Left cardiac atrium (tissue), 4 donors: Measurements from ENCODE around the gene LRRC30. TPM values are rescaled to one million over a fixed set of nuclear protein-coding genes. Genes with fewer than 3 reads are reported as not detected.
"Not testable (repeated sequence)": the region's sequence is repeated elsewhere in the genome, so short reads cannot be mapped to it uniquely, and the experiment has no call there.

Source experiments
- ATAC-seq, 2 donors: fragments of 200-7000 bp; cut with Tn5 transposase; one replicate each; pipeline ENCODE4 v1.9.1; 2020; ENCODE audit warnings: mild to moderate bottlenecking in 2 of 2, moderate library complexity in 2 of 2
- DNase-seq: peaks from one replicate; pipeline ENCODE4 v3.0.0-alpha.2; 2020
- intact Hi-C, 2 donors: fragments of 100-400 bp; cut with DNase I; formaldehyde crosslinking; loops; one replicate each; pipeline versions ENCODE4 v1.14.1 to v1.15.1; 2022 to 2023
- long read RNA-seq: library from polyadenylated mRNA; unstranded; transcript quantifications from one replicate; pipeline ENCODE4 v2.0.0, GENCODE V29; 2021
- total RNA-seq, 2 donors: library from RNA; stranded (reverse); fragmentation: NEBNext Ultra II Directional; extraction: Animal tissue kit (Norgen Biotek cat#: 25700); gene quantifications; one replicate each; pipeline ENCODE4 v1.2.1, GENCODE V29; 2021
- donor health status: DM: no; HTN: yes; CAD: no.
- donor health status: DM: no; HTN: yes; CAD: no; lungs with severe emphysema.
- donor health status: DM: yes; HTN: yes; CAD: no.
- donor health status: Dilated cardiomyopathy.

LRRC30 gene
- total RNA-seq = not detected
- long read RNA-seq = 0 reads

DNA sequence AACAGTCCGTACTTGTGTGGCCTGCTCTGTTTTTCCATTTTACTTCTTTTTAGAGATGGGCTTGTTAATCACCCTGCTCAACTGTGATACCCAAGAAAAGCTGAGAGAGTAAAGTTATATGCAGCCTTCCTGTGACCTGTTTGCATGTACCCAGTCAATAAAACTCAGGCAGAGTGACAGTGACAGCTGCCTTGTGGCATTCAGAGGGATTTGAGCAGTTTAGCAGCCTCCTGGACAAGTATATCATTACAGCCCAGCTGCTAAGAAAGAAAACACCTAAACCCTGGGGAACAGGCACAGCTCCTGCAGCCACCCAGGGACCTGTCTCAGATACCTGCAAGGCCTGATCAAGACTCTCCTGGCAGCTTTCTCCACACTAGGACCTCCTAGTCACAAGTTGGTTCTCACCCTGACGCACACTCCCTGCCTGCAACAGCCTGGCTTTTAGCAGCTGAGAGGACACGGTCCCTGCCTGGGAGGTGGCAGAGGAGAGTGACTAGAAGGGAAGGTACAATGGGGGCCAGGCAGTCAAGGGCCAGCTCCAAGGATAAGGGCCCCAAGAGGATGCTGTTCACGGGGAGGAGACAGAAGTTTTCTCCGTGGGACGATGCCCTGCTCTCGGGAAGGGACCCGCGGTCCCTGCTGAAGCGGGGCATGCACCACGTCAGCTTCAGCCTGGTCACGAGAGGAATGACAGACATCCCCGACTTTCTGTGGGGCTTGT lies at the start of gene LRRC30:
Gene LRRC30 (plus strand): TSS at position 464 of the 724 bp plus-strand sequence. CDS start 50 bp downstream, at position 514.
- intact Hi-C loops = no loop called here
- DNase-seq = no peak

DNA sequence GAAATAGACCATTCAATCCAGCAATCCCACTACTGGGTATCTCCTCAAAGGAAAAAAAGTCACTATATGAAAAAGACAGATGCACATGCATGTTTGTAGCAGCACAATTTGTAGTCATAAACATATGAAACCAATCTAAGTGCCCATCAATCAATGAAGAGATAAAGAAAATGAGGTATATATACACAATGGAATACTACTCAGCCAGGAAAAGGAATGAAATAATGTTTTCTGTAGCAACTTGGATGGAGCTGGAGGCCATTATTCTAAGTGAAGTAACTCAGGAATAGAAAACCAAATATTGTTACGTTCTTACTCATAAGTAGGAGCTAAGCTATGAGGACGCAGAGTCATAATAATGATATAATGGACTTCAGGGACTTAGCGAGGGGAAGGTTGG lies 45.2 kb upstream of the LRRC30 start:
- ATAC-seq (no peak), DNase-seq (no peak)
- intact Hi-C loops = no loop called here

More for the DNA sequence above, at the start of gene LRRC30:
- no peak for ATAC-seq

DNA sequence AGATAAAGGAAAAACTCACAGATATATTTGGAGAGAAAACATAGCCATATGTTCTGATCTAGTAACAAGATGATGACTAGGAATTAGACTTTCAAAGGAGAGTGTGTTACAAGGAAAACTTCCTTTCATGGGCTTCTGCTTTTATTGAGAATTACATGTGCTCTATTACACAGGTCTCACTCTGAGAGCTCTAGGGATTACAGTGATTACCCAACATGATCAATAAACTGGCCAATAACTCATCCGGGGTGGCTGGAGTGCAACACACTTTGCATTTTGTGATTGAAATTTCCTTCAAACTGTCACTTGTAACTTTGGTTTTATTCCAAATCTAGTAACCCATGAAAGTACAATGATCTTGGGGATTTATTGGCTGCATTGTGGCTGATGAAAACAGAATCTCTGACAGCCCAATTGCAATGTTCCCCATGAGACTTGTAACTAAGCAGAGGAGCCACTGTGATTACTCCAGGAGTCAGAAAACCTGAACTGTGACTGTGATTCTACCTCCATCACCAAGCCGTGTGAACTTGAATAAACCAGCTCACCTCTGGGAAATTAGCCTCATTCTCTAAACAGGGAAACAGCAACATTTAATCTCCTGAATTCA lies 40.2 kb upstream of the LRRC30 start:
- ATAC-seq (no peak), DNase-seq (no peak)
- intact Hi-C loops = no loop called here

DNA sequence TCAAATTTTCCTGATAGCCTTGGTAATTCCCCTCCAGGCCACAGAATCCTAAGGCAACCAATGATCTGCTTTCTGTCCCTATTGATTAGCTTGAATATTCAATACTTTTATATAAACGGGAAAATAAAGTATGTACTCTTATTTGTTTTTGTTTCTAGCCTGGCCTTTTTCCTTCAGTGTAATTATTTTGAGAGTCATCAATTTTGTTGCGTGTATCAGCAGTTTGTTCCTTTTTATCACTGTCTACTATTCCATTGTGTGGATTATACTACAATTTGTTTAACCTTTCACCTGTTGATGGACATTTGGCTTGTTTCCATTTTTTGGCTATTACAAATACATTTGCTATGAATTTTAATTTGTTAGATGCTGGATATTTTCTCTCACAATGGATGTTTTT lies 39.2 kb upstream of the LRRC30 start:
- ATAC-seq = no peak
- intact Hi-C loops = no loop called here
- DNase-seq = no peak

DNA sequence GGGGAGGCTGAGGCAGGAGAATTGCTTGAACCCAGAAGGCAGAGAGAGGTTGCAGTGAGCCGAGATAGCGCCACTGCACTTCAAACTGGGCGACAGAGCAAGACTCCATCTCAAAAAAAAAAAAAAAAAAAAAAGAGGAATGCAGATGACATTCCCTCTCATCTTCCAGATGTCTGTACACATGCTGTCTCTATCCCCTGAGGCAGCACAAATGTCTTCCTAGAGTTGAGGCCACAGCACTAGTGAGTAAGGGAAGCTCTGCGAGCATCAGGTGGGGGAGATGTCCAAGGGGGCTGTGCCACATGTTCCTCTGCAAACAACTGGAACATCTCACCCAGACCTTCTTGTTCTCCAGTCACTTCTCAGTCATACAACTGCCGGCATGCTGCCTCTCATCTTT lies 35.6 kb upstream of the LRRC30 start:
- intact Hi-C loops = no loop called here
- DNase-seq (no peak), ATAC-seq (no peak)

DNA sequence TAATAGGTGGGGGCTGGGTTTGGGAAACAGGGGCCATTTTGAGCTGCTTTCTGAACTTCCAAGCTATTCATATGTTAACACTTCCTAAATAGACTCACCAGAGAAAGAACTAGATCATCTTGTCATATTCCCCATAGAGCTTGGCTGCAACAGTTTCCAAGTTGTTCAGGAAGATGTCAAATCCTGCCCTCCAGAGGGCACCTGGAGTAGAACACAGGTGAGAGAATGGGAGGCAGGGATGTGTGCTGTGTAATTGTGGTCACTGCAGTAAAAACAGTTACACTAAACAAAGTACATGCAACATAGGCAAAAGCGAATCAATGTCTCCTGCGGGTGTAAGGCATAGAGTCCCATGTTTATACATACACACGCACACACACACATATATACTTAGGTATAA lies 34.5 kb upstream of the LRRC30 start:
- DNase-seq (no peak), ATAC-seq (no peak)
- intact Hi-C loops = no loop called here

DNA sequence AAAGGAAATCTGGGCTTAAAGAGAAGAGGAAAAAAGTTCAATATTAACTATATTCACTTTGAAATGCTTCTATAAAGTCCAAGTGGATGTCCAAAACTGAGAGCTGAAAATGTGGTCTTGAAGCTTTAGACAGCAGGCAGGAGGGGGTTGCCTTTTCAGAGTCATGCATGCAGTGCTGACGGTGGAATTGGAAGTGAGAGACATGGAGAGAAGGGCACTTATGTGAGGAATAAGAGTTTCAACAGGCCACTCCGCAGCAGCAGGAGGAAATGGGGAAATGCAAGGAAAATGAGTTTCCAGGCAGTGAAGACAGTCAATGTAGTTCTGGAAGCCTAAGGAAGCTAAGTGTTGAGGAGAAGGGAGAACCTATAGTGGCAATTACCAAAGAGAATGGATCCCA lies 33.0 kb upstream of the LRRC30 start:
- DNase-seq (no peak), ATAC-seq (no peak)
- intact Hi-C loops = no loop called here

DNA sequence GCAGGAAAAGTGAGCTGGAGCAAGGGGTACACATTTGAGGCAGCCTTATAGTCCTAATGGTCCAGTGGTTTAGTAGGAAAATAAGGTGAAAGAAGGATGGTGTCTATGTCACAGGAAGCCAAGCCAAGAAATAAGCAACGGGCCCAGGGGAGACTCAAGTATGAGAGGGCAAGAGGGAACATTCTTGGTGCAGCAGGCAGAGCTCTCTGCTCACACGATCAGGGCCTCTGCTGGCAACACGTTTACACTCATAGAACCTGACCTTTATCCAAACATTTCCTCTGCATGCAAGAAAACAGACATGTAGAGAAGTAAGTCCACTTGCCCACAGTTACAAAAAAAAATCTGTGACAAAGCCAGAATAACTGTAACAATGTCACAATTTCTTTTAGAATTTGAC lies 32.6 kb upstream of the LRRC30 start:
- intact Hi-C loops = no loop called here
- ATAC-seq = peak in 1 of 2 donors; percentile 86
- no peak for DNase-seq

DNA sequence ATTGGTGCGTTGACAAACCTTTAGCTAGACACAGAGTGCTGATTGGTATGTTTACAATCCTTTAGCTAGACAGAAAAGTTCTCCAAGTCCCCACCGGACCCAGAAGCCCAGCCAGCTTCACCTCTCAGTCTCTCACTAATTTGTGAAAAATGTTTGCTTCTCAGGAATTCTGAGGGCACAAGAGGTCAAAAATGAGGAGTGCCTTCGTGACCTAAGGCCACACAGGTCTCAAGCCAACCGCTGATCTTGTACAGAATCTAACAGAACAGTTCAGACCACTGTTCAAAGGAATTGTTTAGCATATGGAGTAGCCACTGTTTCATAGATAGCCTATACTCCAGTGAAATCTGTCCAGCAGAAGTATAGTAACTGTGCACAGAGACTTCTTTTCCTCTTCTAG lies 29.8 kb upstream of the LRRC30 start:
- ATAC-seq (no peak), DNase-seq (no peak)
- intact Hi-C loops = no loop called here

DNA sequence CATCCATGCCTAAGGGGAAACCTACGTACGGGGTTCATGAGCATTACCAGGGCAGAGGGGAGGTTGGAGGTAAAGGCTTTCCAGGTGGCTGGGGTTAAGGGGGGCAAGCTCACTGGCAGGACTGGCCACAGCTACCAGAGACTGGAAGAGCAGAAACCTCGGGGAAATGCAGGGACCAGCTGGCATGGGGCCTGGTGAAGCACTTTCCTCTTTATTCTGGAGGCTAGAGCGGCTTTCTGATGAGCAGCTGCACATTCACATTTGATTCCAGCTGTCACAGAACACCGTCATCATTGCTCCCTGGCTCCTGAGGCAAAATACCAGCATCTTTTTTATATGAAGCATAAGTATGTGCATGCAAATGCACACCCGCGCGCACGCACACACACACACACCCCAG lies 28.7 kb upstream of the LRRC30 start:
- no peak for DNase-seq
- intact Hi-C loops = no loop called here
- no peak for ATAC-seq

DNA sequence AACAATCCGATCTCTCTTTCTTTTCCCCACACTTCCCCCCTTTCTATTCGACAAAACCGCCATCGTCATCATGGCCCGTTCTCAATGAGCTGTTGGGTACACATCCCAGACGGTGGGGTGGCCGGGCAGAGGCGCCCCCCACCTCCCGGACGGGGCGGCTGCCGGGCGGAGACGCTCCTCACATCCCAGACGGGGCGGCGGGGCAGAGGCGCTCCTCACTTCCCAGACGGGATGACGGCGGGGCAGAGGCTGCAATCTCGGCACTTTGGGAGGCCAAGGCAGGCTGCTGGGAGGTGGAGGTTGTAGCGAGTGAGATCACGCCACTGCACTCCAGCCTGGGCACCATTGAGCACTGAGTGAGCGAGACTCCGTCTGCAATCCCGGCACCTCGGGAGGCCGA lies 27.3 kb upstream of the LRRC30 start:
- ATAC-seq, DNase-seq, intact Hi-C loops: not testable (repeated sequence)

DNA sequence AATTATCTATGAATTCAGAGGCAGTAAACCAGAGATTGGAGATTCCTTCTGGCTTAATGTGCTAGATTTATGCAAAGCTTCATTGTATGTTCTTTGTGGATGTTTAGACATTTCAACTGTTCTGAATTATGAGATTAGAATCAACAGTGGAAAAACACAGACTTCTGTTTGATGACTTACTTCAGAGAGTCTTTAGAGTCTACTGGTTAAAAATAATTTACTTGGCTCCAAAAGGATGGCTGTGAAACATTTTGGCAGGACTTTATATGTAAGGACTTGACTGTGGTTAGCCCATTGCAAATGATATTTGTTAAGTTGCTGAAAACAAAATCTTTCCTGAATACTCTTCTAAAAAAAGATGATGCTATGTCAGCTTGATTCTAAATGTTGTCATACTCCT lies 25.5 kb upstream of the LRRC30 start:
- intact Hi-C loops = no loop called here

DNA sequence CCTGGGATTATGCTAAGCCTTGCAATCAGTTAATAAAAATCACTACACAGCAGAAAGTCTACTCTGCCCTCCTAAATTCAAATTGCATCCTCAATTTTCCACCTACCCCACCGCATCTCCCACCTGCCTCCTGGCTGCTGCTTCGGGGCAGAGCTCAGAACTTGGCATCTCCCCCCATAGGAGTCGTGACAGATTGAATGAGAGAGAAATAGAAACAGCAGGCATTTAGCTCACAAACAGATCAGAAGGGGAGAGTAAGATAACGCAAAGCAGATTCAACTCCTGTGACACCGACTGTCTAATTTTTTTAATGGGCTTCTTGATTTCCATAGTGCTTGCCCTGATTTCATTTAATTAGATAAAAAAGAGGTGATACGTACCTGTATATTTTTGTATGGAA lies 24.7 kb upstream of the LRRC30 start:
- ATAC-seq (no peak), DNase-seq (no peak)
- intact Hi-C loops = no loop called here

More for the DNA sequence above, 25.5 kb upstream of the LRRC30 start:
- DNase-seq (no peak), ATAC-seq (peak; percentile 35 to 63)

DNA sequence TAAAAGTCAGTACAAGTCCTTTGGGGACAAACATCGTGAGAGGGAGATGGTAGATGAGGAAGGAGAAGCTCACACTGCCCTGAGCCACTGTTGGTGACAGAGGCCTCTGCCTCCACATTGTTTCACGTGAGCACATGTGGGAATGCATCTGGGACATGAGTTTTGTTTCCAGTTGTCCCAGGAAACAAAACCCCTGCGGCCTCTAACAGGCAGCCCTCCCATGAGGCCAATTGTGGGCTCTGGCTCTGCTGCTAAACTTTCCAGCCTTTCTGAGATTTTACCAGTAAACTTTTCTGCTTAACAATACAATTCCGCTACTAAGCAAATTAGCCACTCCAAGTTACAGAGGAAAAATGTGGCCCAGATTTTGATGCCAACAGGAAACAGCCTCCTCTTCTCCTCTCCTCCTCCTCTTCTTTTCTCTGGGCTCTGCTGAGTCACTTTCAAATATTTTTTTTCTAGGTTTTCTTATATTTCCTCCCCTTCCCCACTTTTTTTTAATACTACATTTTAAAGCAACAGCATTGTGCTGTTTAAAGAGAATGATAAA lies 23.4 kb upstream of the LRRC30 start:
- intact Hi-C loops = no loop called here
- no peak for DNase-seq
- peak; percentile 12 to 19 for ATAC-seq

DNA sequence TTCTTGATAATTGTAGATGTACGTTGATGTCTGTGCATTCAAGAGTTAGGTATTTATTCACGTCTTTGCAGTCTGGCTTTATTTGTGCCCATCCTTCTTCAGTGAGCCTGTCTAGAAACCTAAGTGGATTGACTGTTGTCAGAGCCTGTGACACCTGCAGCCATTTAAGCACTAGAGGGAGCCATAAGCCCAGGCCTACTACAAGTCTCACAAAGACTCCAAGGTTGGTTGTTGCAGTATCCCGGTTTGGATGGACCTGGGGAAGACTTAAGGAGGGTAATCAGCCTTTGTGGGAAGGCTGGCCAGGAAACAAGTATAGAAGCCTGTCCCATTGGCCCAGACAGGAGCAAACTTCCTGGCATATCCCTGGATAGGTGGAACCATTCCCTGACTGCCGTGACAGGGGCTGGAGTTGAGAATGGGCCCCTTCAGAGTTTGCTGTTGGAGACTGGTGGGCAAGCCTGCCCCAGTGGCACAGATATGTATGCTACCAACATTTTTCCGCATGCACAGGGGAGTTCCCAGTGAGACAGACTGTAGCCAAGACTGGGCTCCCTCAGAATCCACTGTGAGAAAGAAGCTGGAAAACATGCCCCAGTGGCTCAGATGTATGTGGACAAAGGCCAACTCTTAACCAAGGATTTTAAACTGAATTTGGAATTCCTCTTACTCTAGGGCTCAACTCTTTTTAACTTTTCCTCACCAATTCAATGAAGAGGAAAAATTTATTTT lies 9.3 kb upstream of the LRRC30 start:
- no peak for DNase-seq
- intact Hi-C loops = loop anchor here in 1 of 2 donors (5.0 kb wide), 1 partner anchor 1261 kb away; no protein-coding TSS in a partner anchor
- peak; percentile 81 to 87 for ATAC-seq

DNA sequence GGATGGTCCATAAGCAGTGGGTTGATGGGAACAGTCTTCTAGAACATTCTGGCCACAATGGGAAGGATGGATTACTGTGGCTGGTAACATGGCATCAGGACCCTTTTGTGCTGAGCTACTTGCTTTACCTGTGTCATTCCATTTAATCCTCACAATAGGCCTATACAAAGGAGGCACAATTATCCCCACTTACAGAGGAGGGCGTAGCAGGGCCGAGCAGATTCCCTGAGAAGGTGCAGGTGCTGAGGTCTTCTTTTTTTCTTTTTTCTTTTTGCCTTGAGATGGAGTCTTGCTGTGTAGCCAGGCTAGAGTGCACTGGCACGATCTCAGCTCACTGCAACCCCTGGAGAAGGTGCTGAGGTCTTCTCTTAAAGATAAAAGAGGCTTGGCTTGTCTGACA lies 6.7 kb upstream of the LRRC30 start:
- DNase-seq = no peak
- no peak for ATAC-seq
- intact Hi-C loops = loop anchor here in 1 of 2 donors (5.0 kb wide), 1 partner anchor 1258 kb away; no protein-coding TSS in a partner anchor

DNA sequence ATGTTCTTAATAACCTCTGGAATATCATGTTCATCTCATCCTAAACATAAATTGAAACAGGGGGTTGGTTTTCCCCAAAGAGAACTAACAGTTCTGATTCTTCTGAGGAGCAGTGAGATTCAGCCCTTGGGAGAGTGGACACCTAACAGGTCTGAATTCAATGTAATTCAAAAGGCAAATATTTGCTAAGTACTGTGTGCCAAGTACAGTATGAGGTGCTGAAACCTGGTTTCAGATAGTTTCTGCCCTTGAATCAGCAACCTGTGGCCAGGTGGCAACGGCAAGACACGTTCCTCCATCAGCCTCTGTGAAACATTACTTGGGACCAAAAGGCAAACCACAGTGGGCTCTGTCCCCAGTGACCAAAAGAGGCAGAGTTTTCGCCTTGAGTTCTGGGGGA lies 1.3 kb downstream of the LRRC30 start:
- no peak for DNase-seq
- intact Hi-C loops = no loop called here
- no peak for ATAC-seq

DNA sequence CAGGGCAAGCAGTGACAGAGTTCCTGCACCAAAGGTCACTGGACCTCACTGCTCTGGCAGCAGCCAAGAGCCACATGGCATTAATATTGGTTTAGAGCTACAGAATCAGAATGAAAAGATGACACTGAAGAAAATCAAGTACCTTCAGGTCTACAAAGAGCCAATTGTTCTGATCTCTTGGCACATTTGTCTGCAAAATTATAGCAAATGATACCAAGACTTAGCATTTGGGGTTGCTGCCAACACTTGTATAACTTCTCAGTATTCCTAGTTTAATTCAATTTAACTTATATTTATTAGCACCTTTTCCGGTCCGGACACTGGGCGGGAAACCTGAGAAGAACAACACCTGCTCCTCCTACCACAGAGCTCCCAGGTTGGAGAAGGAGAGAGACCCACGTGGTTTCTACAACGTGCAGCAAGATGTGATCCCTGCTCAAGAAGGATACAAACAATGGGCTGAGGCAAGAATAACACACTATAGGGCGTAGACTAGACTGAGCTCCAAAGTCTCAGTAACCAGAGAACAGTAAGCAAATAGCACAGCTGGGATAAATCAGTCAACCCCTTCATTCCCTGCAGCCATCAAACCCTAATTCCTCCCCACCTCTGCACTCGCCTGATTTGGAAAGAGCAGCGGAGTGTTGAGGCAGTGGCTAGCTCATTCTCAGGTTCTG lies 2.4 kb downstream of the LRRC30 start:
- DNase-seq (no peak), ATAC-seq (peak in 1 of 2 donors; percentile 16)
- intact Hi-C loops = no loop called here

DNA sequence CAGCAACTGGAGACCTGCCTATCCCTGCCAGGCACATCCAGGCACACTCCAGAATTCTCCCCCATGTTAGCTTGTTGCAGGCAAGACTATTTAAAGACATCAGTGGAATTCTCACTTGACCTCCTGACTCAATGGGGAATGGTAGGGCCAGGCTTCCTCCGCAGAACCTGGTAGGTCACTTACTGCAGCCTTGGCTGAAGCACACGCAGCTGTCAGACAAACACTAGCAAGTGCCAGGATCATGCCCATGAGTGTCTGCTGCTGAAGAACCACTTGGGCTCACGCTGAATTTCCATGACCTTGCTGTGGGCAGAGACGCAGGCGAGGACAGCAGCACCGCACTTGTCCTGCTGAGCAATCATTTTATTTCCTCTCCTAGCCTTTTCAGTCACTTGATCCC lies 3.2 kb downstream of the LRRC30 start:
- ATAC-seq (peak; percentile 93 to 96), DNase-seq (peak; percentile 61)
- intact Hi-C loops = no loop called here
